AG09319 (cell line): ENCODE measurements around the gene CA10.

Source experiments
- DNase-seq: peaks from one replicate; pipeline ENCODE4 v3.0.0-alpha.2; 2010; ENCODE audit warnings: low read depth; ENCODE audit errors: extremely low read depth
- TF ChIP-seq, protein P1 (sequence below): IDR thresholded peaks from 2 replicates; pipeline ENCODE4 v1.5.1; 2011; ENCODE audit warnings: low read depth, mild to moderate bottlenecking, inconsistent platforms, low read length, moderate library complexity

Gene CA10

DNA sequence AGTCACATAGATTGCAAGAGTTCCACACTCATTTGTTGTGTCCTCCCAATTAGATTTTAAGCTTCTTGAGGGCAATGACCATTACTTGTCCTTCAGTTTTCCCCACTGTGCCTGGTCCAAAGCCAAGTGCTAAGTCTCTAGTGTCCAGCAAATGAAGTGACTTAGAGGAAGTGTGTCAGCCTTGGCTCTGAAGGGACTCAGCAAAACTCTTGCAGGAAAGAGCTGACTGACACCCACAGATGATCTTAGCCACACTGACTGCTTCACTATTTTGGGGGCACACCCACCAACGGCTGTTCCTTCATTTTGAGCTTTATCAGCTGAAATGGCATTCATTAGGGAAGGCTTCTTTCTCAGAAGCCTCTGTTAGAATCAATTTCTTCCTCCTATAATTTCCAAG is 540.0 kb downstream of the CA10 start:
- no peak for DNase-seq
- TF ChIP-seq, protein P1, sequence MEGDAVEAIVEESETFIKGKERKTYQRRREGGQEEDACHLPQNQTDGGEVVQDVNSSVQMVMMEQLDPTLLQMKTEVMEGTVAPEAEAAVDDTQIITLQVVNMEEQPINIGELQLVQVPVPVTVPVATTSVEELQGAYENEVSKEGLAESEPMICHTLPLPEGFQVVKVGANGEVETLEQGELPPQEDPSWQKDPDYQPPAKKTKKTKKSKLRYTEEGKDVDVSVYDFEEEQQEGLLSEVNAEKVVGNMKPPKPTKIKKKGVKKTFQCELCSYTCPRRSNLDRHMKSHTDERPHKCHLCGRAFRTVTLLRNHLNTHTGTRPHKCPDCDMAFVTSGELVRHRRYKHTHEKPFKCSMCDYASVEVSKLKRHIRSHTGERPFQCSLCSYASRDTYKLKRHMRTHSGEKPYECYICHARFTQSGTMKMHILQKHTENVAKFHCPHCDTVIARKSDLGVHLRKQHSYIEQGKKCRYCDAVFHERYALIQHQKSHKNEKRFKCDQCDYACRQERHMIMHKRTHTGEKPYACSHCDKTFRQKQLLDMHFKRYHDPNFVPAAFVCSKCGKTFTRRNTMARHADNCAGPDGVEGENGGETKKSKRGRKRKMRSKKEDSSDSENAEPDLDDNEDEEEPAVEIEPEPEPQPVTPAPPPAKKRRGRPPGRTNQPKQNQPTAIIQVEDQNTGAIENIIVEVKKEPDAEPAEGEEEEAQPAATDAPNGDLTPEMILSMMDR: no peak

DNA sequence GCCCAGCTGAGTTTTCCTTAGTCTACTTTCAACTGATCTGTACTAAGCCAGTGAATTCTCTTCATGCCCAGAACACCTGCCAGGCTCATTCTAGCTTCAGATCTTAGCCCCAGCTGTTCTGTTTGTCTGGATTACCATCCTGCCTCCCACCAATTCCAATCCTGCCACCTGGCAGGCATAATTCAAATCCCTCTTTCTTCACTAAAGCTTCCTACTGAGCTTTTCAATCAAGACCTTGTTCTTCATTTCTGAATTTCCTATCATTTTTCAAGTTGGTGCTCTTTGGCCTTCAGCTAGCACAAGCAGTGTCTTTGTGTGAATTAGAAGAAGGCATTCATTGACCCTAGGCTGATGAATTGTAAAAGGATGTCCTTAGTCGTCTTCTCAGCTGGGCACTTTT is 540.5 kb downstream of the CA10 start:
- no peak for DNase-seq

DNA sequence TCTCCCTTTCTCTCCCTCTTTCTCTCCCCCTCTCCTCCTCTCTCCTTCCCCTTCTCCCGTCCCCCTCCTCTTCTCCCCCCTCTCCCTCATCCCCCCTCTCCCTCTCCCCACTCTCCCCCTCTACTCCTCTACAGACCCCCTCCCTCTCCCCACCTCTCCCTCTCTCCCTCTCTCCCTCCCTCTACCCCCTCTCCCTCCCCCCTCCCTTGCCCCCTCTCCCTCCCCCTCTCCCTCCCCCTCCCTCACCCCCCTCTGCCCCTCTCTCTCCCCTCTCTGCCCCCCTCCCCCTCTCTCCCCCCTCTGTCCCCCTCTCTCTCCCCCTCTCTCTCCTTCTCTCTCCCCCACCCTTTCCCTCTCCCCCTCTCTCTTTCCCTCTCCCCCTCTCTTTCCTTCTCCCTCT is 545.3 kb downstream of the CA10 start:
- DNase-seq: no peak
- TF ChIP-seq, protein P1: no peak

More for the DNA sequence above, 540.5 kb downstream of the CA10 start:
- TF ChIP-seq, protein P1: no peak

DNA sequence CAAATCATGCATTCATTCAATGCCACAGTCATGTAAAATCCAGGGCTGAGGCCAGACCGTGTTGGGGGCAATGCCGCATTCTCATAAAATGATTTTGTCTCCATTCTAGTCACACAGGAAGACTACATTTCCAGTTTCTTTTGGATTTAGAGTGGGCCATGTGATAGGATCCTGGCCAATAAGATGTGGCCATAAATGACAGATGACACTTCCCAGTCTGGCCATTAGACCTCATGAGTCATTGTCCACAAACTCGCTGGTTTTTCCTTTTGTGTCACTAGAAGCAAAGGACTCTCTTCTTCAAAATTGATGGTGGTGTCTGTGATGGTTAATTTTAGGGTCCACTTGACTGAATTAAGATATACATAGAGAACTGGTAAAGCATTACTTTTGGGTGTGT is 545.8 kb downstream of the CA10 start:
- TF ChIP-seq, protein P1: no peak
- no peak for DNase-seq

DNA sequence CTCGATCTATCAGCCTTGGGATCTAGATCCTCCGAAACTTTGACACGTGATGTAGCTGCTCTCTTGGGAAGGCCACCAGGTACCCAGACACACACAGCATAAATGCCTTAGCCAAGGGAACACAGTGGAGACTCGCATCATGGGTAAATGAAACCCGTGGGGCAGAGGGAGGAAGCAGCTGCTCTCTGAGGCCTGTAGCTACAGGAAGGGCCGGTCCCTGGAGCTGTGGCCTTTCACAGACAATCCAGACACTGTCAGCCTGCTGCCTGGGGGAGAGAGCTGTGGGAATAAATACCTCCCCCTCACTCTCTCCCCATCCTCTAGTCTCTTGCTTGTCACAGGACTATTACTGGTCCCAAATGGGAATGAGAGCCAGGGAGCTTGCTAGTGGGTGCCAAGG is 546.9 kb downstream of the CA10 start:
- TF ChIP-seq, protein P1: no peak
- DNase-seq: no peak

DNA sequence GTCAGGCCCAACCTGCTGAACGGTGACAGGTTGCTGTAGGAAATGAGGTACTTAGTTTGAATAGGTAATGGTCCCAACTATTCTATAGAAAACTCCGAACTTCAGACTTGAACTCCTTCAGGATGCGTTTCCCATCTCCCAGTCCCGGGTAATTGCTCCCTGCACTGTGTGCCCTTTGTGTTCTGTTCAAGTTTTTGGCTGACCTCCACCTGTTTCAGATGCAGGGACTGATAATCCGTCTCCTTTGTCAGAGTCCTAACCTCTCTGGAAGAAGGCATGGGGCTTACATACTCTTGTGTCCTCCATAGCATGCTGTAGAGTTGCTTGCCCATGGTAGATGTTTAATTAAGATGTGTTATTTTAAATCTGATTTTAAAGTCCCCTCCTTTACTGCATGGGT is 547.7 kb downstream of the CA10 start:
- TF ChIP-seq, protein P1: no peak

DNA sequence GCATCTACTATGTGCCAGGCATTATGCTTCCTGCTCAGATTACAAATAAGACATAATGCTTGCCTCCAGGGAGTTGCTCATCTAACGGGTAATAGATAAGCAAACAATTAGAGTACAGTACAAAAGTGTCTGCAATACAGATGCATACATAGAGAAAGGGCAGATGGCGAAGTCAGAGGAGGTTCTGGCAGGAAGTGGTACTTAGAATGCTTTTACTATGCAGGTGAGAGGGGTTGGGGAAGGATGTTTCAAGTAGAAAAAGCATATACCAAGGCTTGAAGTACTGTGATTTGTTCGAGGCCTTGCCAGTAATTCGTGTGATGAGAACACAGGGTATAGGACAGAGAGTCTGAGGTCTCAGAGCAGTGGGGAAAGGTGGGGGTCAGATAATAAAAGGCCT is 548.4 kb downstream of the CA10 start:
- DNase-seq: no peak
- TF ChIP-seq, protein P1: no peak

More for the DNA sequence above, 547.7 kb downstream of the CA10 start:
- no peak for DNase-seq
